ENCODE data around the gene CD209. TPM values are rescaled to one million over a fixed set of nuclear protein-coding genes. Genes with fewer than 3 reads are reported as not detected.

The CD209 gene
- total RNA-seq, 1 experiment from 2014 or later = not detected

DNA sequence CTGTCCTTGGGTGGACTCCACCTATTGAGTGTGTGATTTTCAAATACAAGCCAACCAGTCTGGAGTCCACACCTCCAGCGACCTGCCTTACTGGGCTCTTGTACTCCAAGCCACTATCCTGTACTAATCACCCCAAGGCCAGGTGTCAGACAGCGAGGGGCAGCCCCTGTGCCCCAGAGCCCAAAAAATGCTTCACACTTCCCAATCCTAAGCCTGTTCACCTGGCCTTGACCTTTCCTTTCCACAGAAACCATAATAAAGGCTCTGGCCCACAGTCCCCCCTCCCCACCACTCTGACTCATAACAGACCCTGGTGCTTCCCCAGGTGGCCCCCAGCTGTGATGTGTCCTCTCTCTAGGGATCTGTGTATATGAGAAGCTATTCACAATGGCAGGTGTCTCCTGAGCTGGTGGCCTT is 3.9 kb downstream of the CD209 start:
- intact Hi-C loops (cut with micrococcal nuclease; ENCODE audit: unreplicated experiment) = no loop called here
- ChIA-PET CTCF (no interaction called here), POLR2A (ENCODE audit: low non-redundant PET) (no interaction called here)
- Histone ChIP-seq H3K9me3 (ENCODE audit: low read depth, low read length, poor library complexity, severe bottlenecking) (no peaks in the 10 kb centered on the region), H3K4me3 (ENCODE audit: low read depth, low read length, poor library complexity, severe bottlenecking) (no peak overlapping the region), H3K27me3 (replicated peaks; ENCODE audit: insufficient read depth, low read depth, low read length, poor library complexity) (peaks cover 40% of the 10 kb centered on the region), H3K4me1 (ENCODE audit: insufficient read depth, low read length, poor library complexity, severe bottlenecking) (no peaks in the 10 kb centered on the region), H3K27ac (ENCODE audit: low read depth, low read length, poor library complexity, severe bottlenecking) (no peak overlapping the region), H3K36me3 (ENCODE audit: insufficient read depth, low read length, poor library complexity, severe bottlenecking) (no peaks in the 10 kb centered on the region)
- TF ChIP-seq, protein P1, sequence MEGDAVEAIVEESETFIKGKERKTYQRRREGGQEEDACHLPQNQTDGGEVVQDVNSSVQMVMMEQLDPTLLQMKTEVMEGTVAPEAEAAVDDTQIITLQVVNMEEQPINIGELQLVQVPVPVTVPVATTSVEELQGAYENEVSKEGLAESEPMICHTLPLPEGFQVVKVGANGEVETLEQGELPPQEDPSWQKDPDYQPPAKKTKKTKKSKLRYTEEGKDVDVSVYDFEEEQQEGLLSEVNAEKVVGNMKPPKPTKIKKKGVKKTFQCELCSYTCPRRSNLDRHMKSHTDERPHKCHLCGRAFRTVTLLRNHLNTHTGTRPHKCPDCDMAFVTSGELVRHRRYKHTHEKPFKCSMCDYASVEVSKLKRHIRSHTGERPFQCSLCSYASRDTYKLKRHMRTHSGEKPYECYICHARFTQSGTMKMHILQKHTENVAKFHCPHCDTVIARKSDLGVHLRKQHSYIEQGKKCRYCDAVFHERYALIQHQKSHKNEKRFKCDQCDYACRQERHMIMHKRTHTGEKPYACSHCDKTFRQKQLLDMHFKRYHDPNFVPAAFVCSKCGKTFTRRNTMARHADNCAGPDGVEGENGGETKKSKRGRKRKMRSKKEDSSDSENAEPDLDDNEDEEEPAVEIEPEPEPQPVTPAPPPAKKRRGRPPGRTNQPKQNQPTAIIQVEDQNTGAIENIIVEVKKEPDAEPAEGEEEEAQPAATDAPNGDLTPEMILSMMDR (conservative IDR thresholded peaks at IDR 0.05; ENCODE audit: low read depth, low read length) = no peak
- no peak for TF ChIP-seq EZH2 (IDR thresholded peaks at IDR 0.05; ENCODE audit: borderline replicate concordance, low read depth, low read length, poor library complexity, severe bottlenecking)
- no TSS peak for BruUV-seq (replicated peaks)
- DNase-seq (ENCODE audit: low spot score) = no peak

DNA sequence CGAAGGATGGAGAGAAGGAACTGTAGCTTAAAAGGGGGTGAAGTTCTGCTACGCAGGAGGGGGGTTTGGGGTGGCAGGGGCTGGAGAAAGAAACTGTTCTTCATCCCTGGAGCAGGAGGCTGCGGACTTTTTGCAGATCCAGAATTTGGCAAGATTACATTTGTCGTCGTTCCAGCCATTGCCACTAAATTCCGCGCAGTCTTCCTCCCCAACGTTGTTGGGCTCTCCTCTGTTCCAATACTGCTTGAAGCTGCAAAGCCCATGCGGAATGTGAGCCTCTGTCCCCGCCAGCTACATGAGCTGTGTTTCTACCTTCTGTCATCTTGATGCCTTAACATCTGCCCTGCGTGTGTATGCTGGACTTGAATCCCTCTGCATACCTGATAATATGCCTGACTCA is 4.3 kb downstream of the CD209 start:
- no peaks in the 10 kb centered on the region for H3K36me3 ChIP-seq (ENCODE audit: insufficient read depth, low read length, poor library complexity, severe bottlenecking)
- DNase-seq (ENCODE audit: low spot score) = no peak
- CTCF ChIA-PET = no interaction called here
- H3K9me3 ChIP-seq (ENCODE audit: low read depth, low read length, poor library complexity, severe bottlenecking) = no peaks in the 10 kb centered on the region
- POLR2A ChIA-PET (ENCODE audit: low non-redundant PET) = no interaction called here
- H3K4me3 ChIP-seq (ENCODE audit: low read depth, low read length, poor library complexity, severe bottlenecking) = no peak overlapping the region
- H3K4me1 ChIP-seq (ENCODE audit: insufficient read depth, low read length, poor library complexity, severe bottlenecking) = no peaks in the 10 kb centered on the region
- BruUV-seq (replicated peaks) = no TSS peak
- TF ChIP-seq EZH2 (IDR thresholded peaks at IDR 0.05; ENCODE audit: borderline replicate concordance, low read depth, low read length, poor library complexity, severe bottlenecking) = no peak
- TF ChIP-seq, protein P1 (conservative IDR thresholded peaks at IDR 0.05; ENCODE audit: low read depth, low read length) = no peak
- intact Hi-C loops (cut with micrococcal nuclease; ENCODE audit: unreplicated experiment) = no loop called here
- H3K27me3 ChIP-seq (replicated peaks; ENCODE audit: insufficient read depth, low read depth, low read length, poor library complexity) = peaks cover 40% of the 10 kb centered on the region
- H3K27ac ChIP-seq (ENCODE audit: low read depth, low read length, poor library complexity, severe bottlenecking) = no peak overlapping the region

DNA sequence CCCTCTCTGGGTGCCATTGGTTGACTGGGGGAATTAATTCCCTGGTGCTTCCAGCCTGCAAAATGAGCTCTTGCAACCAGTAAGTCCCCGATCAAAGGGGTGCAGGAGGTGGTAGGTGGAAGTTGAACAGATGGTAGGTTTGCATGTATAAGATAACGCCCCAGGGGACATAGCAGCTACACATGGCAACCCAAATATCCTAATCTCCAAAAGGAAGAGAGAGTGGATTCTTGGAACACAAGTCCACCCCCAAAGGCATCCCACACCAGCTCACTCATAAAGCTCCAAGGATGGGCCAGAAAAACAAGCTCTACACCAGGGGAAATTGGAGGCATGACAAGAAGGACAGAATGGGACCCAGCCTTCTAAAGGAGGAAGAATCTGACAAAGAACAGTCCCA is 4.8 kb downstream of the CD209 start:
- CTCF ChIA-PET = no interaction called here
- TF ChIP-seq, protein P1 (conservative IDR thresholded peaks at IDR 0.05; ENCODE audit: low read depth, low read length) = no peak
- TF ChIP-seq EZH2 (IDR thresholded peaks at IDR 0.05; ENCODE audit: borderline replicate concordance, low read depth, low read length, poor library complexity, severe bottlenecking) = no peak
- intact Hi-C loops (cut with micrococcal nuclease; ENCODE audit: unreplicated experiment) = no loop called here
- no peaks in the 10 kb centered on the region for H3K4me1 ChIP-seq (ENCODE audit: insufficient read depth, low read length, poor library complexity, severe bottlenecking)
- BruUV-seq (replicated peaks) = no TSS peak
- no peak for DNase-seq (ENCODE audit: low spot score)
- no peak overlapping the region for H3K27ac ChIP-seq (ENCODE audit: low read depth, low read length, poor library complexity, severe bottlenecking)
- peaks cover 40% of the 10 kb centered on the region for H3K27me3 ChIP-seq (replicated peaks; ENCODE audit: insufficient read depth, low read depth, low read length, poor library complexity)
- no peaks in the 10 kb centered on the region for H3K36me3 ChIP-seq (ENCODE audit: insufficient read depth, low read length, poor library complexity, severe bottlenecking)
- POLR2A ChIA-PET (ENCODE audit: low non-redundant PET) = no interaction called here
- no peak overlapping the region for H3K4me3 ChIP-seq (ENCODE audit: low read depth, low read length, poor library complexity, severe bottlenecking)
- no peaks in the 10 kb centered on the region for H3K9me3 ChIP-seq (ENCODE audit: low read depth, low read length, poor library complexity, severe bottlenecking)

All from A673 (cell line).